Lower leg skin (tissue), 4 donors: ENCODE measurements around the gene CLDN8. TPM values are rescaled to one million over a fixed set of nuclear protein-coding genes. Genes with fewer than 3 reads are reported as not detected.

Experiments
- DNase-seq, 2 donors: peaks; one replicate each; pipeline ENCODE4 v3.0.0-alpha.2; 2019; ENCODE audit warnings: low spot score in 2 of 2
- H3K4me3 ChIP-seq: fragments of 200-600 bp; sonication (generic); 2 replicates; pipeline ENCODE4 v1.5.1; 2017; ENCODE audit warnings: mild to moderate bottlenecking, low read depth; ENCODE audit not compliant: poor library complexity, severe bottlenecking
- POLR2A ChIP-seq, 2 donors: fragments of 450-650 bp; IDR thresholded peaks; one replicate each; pipeline ENCODE4 v1.6.1; 2016 to 2017; ENCODE audit warnings: antibody characterized with exemption in 2 of 2, mild to moderate bottlenecking in 1 of 2, moderate library complexity in 1 of 2
- WGBS, 2 donors: methylation state at CpG; one replicate each; pipeline ENCODE4 v1.1.5; 2018; 5-methylcytosine and 5-hydroxymethylcytosine counted together
- intact Hi-C: fragments of 100-400 bp; cut with DNase I; formaldehyde crosslinking; loops from one replicate; pipeline ENCODE4 v1.15.0; 2023; ENCODE audit warnings: low total_unique reads
- total RNA-seq, 4 donors: library from RNA; depleted of rRNA; stranded (reverse); fragments of >200 nt; gene quantifications; one replicate each; pipeline ENCODE4 v1.1.0, GENCODE V29; 2016
- TF ChIP-seq, protein P1 (sequence below), 3 donors: fragments of 450-650 bp; IDR thresholded peaks; one replicate each; pipeline ENCODE4 v1.5.1; 2016; ENCODE audit warnings: antibody characterized with exemption in 3 of 3, mild to moderate bottlenecking in 3 of 3, moderate library complexity in 2 of 3

The CLDN8 gene
- total RNA-seq, 4 donors from 2014 or later = 15.2 to 32.3 (median 18.9) TPM

- intact Hi-C loops = no loop called here
- WGBS, 2 donors = 62 to 63% methylated on average over 2 of the region's 2 CpGs
- no peak for DNase-seq
- no peak for TF ChIP-seq POLR2A (IDR thresholded peaks at IDR 0.05)
- TF ChIP-seq, protein P1, sequence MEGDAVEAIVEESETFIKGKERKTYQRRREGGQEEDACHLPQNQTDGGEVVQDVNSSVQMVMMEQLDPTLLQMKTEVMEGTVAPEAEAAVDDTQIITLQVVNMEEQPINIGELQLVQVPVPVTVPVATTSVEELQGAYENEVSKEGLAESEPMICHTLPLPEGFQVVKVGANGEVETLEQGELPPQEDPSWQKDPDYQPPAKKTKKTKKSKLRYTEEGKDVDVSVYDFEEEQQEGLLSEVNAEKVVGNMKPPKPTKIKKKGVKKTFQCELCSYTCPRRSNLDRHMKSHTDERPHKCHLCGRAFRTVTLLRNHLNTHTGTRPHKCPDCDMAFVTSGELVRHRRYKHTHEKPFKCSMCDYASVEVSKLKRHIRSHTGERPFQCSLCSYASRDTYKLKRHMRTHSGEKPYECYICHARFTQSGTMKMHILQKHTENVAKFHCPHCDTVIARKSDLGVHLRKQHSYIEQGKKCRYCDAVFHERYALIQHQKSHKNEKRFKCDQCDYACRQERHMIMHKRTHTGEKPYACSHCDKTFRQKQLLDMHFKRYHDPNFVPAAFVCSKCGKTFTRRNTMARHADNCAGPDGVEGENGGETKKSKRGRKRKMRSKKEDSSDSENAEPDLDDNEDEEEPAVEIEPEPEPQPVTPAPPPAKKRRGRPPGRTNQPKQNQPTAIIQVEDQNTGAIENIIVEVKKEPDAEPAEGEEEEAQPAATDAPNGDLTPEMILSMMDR (IDR thresholded peaks at IDR 0.05) = no peak
- no peak overlapping the region for H3K4me3 ChIP-seq
These were observed 7.7 kb upstream of the CLDN8 start for GRCh38 chr21:30223596-30223995.

DNA sequence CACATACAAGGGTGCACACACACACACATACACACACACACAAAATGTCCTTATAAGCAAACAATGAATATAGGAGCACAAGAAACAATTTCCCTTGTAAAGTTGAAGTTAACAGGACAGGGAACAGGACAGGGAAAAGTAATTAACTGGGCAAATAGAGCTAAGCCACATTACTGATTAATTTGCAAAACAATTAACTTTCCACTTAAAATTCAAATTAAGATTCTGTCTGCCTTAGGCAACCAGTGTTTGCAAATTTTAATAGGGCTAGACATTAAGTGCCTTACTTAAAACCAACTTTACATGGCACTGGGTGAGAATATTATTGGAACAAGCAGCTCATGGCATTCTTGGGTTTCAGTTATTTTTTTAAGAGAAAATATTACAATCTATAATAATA lies 6.8 kb upstream of the CLDN8 start:
- intact Hi-C loops = no loop called here
- no peak overlapping the region for H3K4me3 ChIP-seq
- no peak for TF ChIP-seq POLR2A (IDR thresholded peaks at IDR 0.05)
- TF ChIP-seq, protein P1 (IDR thresholded peaks at IDR 0.05) = no peak

DNA sequence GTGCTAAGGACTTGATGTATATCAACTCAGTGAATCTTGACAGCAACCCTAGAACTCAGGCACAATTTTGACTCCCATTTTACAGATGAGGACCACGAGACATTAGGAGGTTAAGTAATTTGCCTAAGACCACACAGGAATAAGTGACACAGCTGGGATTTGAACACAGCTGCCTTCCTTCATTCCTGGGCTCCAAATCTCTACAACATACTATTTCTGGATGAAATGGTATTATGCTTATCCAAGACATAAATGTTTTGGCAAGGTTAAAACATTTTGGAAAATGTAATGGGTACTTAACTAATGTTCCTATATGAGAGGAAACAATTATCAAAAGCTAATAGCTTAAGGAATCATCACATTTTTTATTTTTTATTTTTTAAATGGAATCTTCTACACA lies 4.8 kb downstream of the CLDN8 start:
- no peak overlapping the region for H3K4me3 ChIP-seq
- no peak for TF ChIP-seq POLR2A (IDR thresholded peaks at IDR 0.05)
- TF ChIP-seq, protein P1 (IDR thresholded peaks at IDR 0.05) = no peak
- no peak for DNase-seq
- 38 to 58% methylated on average over 1 of the region's 1 CpG for WGBS, 2 donors
- intact Hi-C loops = no loop called here

More for the DNA sequence above, 6.8 kb upstream of the CLDN8 start:
- no peak for DNase-seq

DNA sequence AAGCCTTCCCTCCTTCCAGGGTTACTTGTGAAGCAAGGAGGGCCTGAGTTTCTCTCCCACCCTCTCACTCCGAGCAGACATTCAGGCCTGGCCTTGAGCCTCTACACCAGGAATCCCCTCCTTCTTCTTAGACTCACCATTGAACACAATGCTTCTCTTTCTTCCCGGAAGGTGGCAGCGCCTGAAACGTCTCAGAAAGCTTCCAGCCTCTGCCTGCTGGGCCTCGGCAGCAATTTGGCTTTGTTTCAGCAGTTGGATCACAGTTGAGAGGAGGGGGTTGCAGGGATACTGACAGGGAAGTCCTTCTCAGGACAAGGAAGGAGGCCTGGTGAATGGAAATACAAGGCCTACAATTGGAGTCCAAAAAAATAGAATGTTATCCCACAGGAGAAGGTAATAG lies 6.3 kb downstream of the CLDN8 start:
- no peak for DNase-seq
- intact Hi-C loops = no loop called here
- 55 to 66% methylated on average over 5 of the region's 5 CpGs for WGBS, 2 donors
- H3K4me3 ChIP-seq = no peak overlapping the region
- no peak for TF ChIP-seq POLR2A (IDR thresholded peaks at IDR 0.05)
- TF ChIP-seq, protein P1 (IDR thresholded peaks at IDR 0.05) = no peak

DNA sequence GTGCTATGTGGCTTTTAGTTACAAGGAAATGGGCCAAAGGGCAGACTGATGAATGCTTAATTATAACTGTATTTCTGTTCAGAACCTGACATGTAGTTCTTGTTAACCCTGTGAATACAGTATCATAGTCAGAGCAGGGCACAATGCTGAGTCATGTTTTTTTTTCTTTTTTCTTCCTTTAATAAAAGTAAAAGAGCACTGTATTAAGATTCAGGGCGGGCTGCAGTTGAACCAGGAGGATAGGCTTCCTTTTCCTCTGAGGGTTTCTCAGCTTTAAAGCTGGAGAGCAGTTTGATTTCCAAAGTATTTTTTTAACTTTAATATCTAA lies 8.7 kb downstream of the CLDN8 start:
- no peak overlapping the region for H3K4me3 ChIP-seq
- TF ChIP-seq POLR2A (IDR thresholded peaks at IDR 0.05) = no peak
- TF ChIP-seq, protein P1 (IDR thresholded peaks at IDR 0.05) = no peak
- intact Hi-C loops = no loop called here
- WGBS, 2 donors = 83 to 90% methylated on average over 1 of the region's 1 CpG
- no peak for DNase-seq

DNA sequence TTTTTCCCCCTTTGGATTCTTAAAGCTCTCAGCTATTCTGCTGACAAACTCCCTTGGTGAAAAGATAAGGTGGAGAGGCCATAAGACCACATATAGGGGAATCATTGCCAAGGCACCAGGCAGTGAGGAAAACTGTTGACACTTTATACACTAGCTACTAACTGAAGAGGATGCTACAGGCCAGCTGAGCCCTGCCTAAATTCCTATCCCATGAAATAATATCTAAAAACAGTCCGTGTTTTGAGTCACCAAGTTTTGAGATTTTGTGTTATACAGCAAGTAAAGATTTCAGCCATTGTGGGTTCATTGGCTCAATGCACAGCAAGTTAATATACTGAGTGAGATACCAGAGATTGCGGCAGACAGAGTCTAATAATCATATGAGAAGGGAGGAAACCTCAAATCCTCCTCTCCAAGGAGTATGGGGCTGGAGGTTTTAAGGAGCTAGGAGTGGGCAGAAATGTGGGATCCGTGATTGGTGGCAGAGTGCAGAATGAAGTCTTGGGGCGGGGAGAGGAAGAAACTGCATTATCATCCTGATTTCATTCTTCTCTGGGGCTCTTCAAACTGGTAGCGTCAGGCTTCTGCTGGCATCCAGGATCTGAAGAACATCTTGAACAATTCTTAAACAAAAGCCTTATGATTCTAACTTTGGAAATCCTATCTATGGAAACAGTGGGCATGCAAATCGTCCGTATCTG lies 9.2 kb downstream of the CLDN8 start:
- intact Hi-C loops = no loop called here
- 44 to 50% methylated on average over 7 of the region's 7 CpGs for WGBS, 2 donors
- TF ChIP-seq, protein P1 (IDR thresholded peaks at IDR 0.05) = no peak
- TF ChIP-seq POLR2A (IDR thresholded peaks at IDR 0.05) = no peak

More for the DNA sequence above, 9.2 kb downstream of the CLDN8 start:
- no peak for DNase-seq
- no peak overlapping the region for H3K4me3 ChIP-seq
